Activated CD4-positive, alpha-beta T cell treated with anti-CD3 and anti-CD28 coated beads, Interleukin-2, amount 10 ng/mL, durations not matched to agents 24 days and 14 days (primary cell): ENCODE data around the gene COG5. TPM values are rescaled to one million over a fixed set of nuclear protein-coding genes. Genes with fewer than 3 reads are reported as not detected.

Source experiments
- DNase-seq: peaks from one replicate; pipeline ENCODE4 v3.0.0; 2022
- H3K27ac Mint-ChIP-seq: one replicate; pipeline ENCODE4 v1.8.0; 2022; ENCODE audit warnings: mild to moderate bottlenecking, mixed read lengths
- H3K27me3 Mint-ChIP-seq: one replicate; pipeline ENCODE4 v1.8.0; 2022; ENCODE audit warnings: mixed read lengths
- H3K36me3 Mint-ChIP-seq: one replicate; pipeline ENCODE4 v1.8.0; 2022; ENCODE audit warnings: low read depth, mild to moderate bottlenecking, mixed read lengths
- H3K4me1 Mint-ChIP-seq: one replicate; pipeline ENCODE4 v1.8.0; 2021; ENCODE audit warnings: mixed read lengths
- H3K4me3 Mint-ChIP-seq: one replicate; pipeline ENCODE4 v1.8.0; 2022; ENCODE audit warnings: mild to moderate bottlenecking, moderate library complexity, mixed read lengths
- H3K9me3 Mint-ChIP-seq: one replicate; pipeline ENCODE4 v1.8.0; 2021; ENCODE audit warnings: mixed read lengths
- intact Hi-C: fragments of 100-400 bp; cut with micrococcal nuclease; formaldehyde crosslinking; loops from one replicate; pipeline ENCODE4 v1.15.1; 2023
- total RNA-seq: library from RNA; stranded (reverse); gene quantifications from 2 replicates; pipeline ENCODE4 v1.2.3, GENCODE V29; 2022

COG5 gene
- total RNA-seq, 1 donor from 2014 or later = 43.3 TPM

- intact Hi-C loops = loop anchor here (1.0 to 10.0 kb wide), 2 partner anchors 487 to 642 kb away; no protein-coding TSS in a partner anchor
- no peak overlapping the region for H3K4me3 Mint-ChIP-seq
- DNase-seq = no peak
- peaks cover 40% of the 10 kb centered on the region for H3K4me1 Mint-ChIP-seq
- no peaks in the 10 kb centered on the region for H3K27me3 Mint-ChIP-seq
- H3K36me3 Mint-ChIP-seq = peaks cover 19% of the 10 kb centered on the region
- no peaks in the 10 kb centered on the region for H3K9me3 Mint-ChIP-seq
- peak overlapping the region; percentile 68 for H3K27ac Mint-ChIP-seq
Measured at GRCh38 chr7:107172276-107173032, 391.3 kb downstream of the COG5 start.

- H3K9me3 Mint-ChIP-seq = no peaks in the 10 kb centered on the region
- DNase-seq = peak; percentile 54
- peak overlapping the region; percentile 48 for H3K27ac Mint-ChIP-seq
- H3K4me3 Mint-ChIP-seq = peak overlapping the region; percentile 13
- intact Hi-C loops = loop anchor here (10.0 kb wide), 1 partner anchor 643 kb away; no protein-coding TSS in a partner anchor
- peaks cover 39% of the 10 kb centered on the region for H3K4me1 Mint-ChIP-seq
- H3K27me3 Mint-ChIP-seq = no peaks in the 10 kb centered on the region
- peaks cover 16% of the 10 kb centered on the region for H3K36me3 Mint-ChIP-seq
Measured at GRCh38 chr7:107171496-107171895, 392.2 kb downstream of the COG5 start.

- intact Hi-C loops = loop anchor here (10.0 kb wide), 1 partner anchor 645 kb away; no protein-coding TSS in a partner anchor
- peak; percentile 59 for DNase-seq
- Mint-ChIP-seq H3K27me3 (peaks cover 7% of the 10 kb centered on the region), H3K4me1 (peaks cover 39% of the 10 kb centered on the region), H3K9me3 (no peaks in the 10 kb centered on the region), H3K36me3 (peaks cover 14% of the 10 kb centered on the region), H3K4me3 (peak overlapping the region; percentile 92), H3K27ac (peak overlapping the region; percentile 98)
Measured at GRCh38 chr7:107170051-107170915, 393.4 kb downstream of the COG5 start.

- peak overlapping the region; percentile 98 for H3K27ac Mint-ChIP-seq
- H3K4me1 Mint-ChIP-seq = peaks cover 35% of the 10 kb centered on the region
- H3K9me3 Mint-ChIP-seq = no peaks in the 10 kb centered on the region
- peak; percentile 96 for DNase-seq
- peaks cover 13% of the 10 kb centered on the region for H3K36me3 Mint-ChIP-seq
- H3K27me3 Mint-ChIP-seq = peaks cover 11% of the 10 kb centered on the region
- intact Hi-C loops = loop anchor here (2.0 to 10.0 kb wide), 8 partner anchors 19 to 1147 kb away; partner anchors contain the start of genes CCDC71L and PIK3CG
- H3K4me3 Mint-ChIP-seq = peak overlapping the region; percentile 92
Measured at GRCh38 chr7:107169120-107170050, 394.3 kb downstream of the COG5 start.

GRCh38 chr7:107168233-107169119 is 395.2 kb downstream of the COG5 start, which contains the start of gene HBP1:
Gene HBP1, plus strand, starts transcription at chr7:107169003. Its CDS starts 10,891 bp downstream, at chr7:107179894.
- peaks cover 26% of the 10 kb centered on the region for H3K4me1 Mint-ChIP-seq
- intact Hi-C loops = loop anchor here (1.0 to 5.0 kb wide), 15 partner anchors 12 to 1146 kb away; partner anchors contain the start of genes CBLL1, CCDC71L, COG5 and DLD
- no peaks in the 10 kb centered on the region for H3K9me3 Mint-ChIP-seq
- H3K4me3 Mint-ChIP-seq = peak within 1 kb of the TSS; percentile 92
- DNase-seq = peak; percentile 99
- peaks cover 7% of the 10 kb centered on the region for H3K36me3 Mint-ChIP-seq
- peak within 1 kb of the TSS; percentile 98 for H3K27ac Mint-ChIP-seq
- H3K27me3 Mint-ChIP-seq = peaks cover 12% of the 10 kb centered on the region

GRCh38 chr7:107167483-107168232 is 396.1 kb downstream of the COG5 start:
- peak; percentile 68 for DNase-seq
- intact Hi-C loops = loop anchor here (1.0 to 5.0 kb wide), 15 partner anchors 13 to 1145 kb away; partner anchors contain the start of genes CBLL1, CCDC71L, COG5 and DLD
- peaks cover 12% of the 10 kb centered on the region for H3K27me3 Mint-ChIP-seq
- H3K9me3 Mint-ChIP-seq = no peaks in the 10 kb centered on the region
- H3K36me3 Mint-ChIP-seq = peaks cover 7% of the 10 kb centered on the region
- H3K4me1 Mint-ChIP-seq = peaks cover 21% of the 10 kb centered on the region
- H3K4me3 Mint-ChIP-seq = peak overlapping the region; percentile 92
- peak overlapping the region; percentile 98 for H3K27ac Mint-ChIP-seq

- Mint-ChIP-seq H3K27ac (peak overlapping the region; percentile 98), H3K9me3 (no peaks in the 10 kb centered on the region), H3K4me3 (peak overlapping the region; percentile 92), H3K27me3 (peaks cover 12% of the 10 kb centered on the region), H3K36me3 (peaks cover 5% of the 10 kb centered on the region), H3K4me1 (peaks cover 20% of the 10 kb centered on the region)
- intact Hi-C loops = loop anchor here (5.0 kb wide), 2 partner anchors 450 to 1145 kb away; no protein-coding TSS in a partner anchor
- DNase-seq = no peak
Measured at GRCh38 chr7:107166736-107167426, 396.8 kb downstream of the COG5 start.

GRCh38 chr7:107165341-107165740 is 398.4 kb downstream of the COG5 start:
- intact Hi-C loops = loop anchor here (5.0 kb wide), 2 partner anchors 448 to 1143 kb away; no protein-coding TSS in a partner anchor
- Mint-ChIP-seq H3K27ac (no peak overlapping the region), H3K9me3 (no peaks in the 10 kb centered on the region), H3K4me1 (peaks cover 18% of the 10 kb centered on the region), H3K27me3 (peaks cover 12% of the 10 kb centered on the region), H3K4me3 (no peak overlapping the region), H3K36me3 (peaks cover 5% of the 10 kb centered on the region)
- DNase-seq = no peak

GRCh38 chr7:107164092-107164491 is 399.6 kb downstream of the COG5 start:
- intact Hi-C loops = no loop called here

GRCh38 chr7:107162475-107162874 is 401.2 kb downstream of the COG5 start:
- Mint-ChIP-seq H3K36me3 (no peaks in the 10 kb centered on the region), H3K27me3 (peaks cover 19% of the 10 kb centered on the region), H3K9me3 (no peaks in the 10 kb centered on the region), H3K27ac (no peak overlapping the region), H3K4me1 (peaks cover 3% of the 10 kb centered on the region), H3K4me3 (no peak overlapping the region)
- intact Hi-C loops = no loop called here
- no peak for DNase-seq

More at GRCh38 chr7:107164092-107164491, 399.6 kb downstream of the COG5 start:
- H3K27me3 Mint-ChIP-seq = peaks cover 15% of the 10 kb centered on the region
- no peak for DNase-seq
- H3K4me3 Mint-ChIP-seq = no peak overlapping the region
- H3K4me1 Mint-ChIP-seq = peaks cover 14% of the 10 kb centered on the region
- H3K27ac Mint-ChIP-seq = no peak overlapping the region
- H3K36me3 Mint-ChIP-seq = peaks cover 3% of the 10 kb centered on the region
- no peaks in the 10 kb centered on the region for H3K9me3 Mint-ChIP-seq

- H3K36me3 Mint-ChIP-seq = no peaks in the 10 kb centered on the region
- intact Hi-C loops = no loop called here
Measured at GRCh38 chr7:107161415-107161814, 402.3 kb downstream of the COG5 start.

More at GRCh38 chr7:107161415-107161814, 402.3 kb downstream of the COG5 start:
- DNase-seq = no peak
- Mint-ChIP-seq H3K4me3 (no peak overlapping the region), H3K4me1 (no peaks in the 10 kb centered on the region), H3K9me3 (no peaks in the 10 kb centered on the region), H3K27ac (no peak overlapping the region), H3K27me3 (peaks cover 27% of the 10 kb centered on the region)
